ENCODE data around the gene BNIP2.

DNA sequence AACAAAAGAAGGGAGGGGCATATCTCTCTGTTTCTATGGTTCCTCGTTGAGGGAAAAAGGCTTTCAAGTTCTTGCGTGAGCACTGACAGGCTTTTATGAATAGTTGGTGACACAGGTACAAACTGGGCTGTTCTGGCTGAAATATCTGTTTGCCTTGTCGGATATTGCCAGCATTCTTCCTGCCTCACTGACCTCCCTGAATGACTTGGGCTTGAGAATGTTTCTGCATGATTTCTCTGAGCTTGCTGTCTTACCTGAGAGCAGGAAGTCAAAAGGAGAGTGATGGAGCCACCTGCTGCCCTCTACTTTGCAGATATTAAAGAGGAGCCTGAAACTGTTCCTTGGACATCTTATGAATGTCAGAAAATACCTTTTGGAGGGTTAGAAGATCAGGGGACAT is 72.7 kb downstream of the BNIP2 start:
- TF ChIP-seq, protein P1, sequence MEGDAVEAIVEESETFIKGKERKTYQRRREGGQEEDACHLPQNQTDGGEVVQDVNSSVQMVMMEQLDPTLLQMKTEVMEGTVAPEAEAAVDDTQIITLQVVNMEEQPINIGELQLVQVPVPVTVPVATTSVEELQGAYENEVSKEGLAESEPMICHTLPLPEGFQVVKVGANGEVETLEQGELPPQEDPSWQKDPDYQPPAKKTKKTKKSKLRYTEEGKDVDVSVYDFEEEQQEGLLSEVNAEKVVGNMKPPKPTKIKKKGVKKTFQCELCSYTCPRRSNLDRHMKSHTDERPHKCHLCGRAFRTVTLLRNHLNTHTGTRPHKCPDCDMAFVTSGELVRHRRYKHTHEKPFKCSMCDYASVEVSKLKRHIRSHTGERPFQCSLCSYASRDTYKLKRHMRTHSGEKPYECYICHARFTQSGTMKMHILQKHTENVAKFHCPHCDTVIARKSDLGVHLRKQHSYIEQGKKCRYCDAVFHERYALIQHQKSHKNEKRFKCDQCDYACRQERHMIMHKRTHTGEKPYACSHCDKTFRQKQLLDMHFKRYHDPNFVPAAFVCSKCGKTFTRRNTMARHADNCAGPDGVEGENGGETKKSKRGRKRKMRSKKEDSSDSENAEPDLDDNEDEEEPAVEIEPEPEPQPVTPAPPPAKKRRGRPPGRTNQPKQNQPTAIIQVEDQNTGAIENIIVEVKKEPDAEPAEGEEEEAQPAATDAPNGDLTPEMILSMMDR (conservative IDR thresholded peaks at IDR 0.05; ENCODE audit: low read length): peak; percentile 24; the same call in 1 of the 2 replicates
- TF ChIP-seq EZH2phosphoT487 (IDR thresholded peaks at IDR 0.05; ENCODE audit: borderline replicate concordance, low read depth, low read length): no peak
